Measurements from ENCODE around the gene TRIM9.

- TF ChIP-seq CTCF (IDR thresholded peaks at IDR 0.05) (no peak), POLR2A (IDR thresholded peaks at IDR 0.05) (no peak)
Measured at GRCh38 chr14:51082349-51082748, 12.6 kb downstream of the TRIM9 start.

All from right lobe of liver (tissue), 4 donors.